Left lung (tissue), 10 donors: ENCODE results near the gene GPAM. TPM values are rescaled to one million over a fixed set of nuclear protein-coding genes. Genes with fewer than 3 reads are reported as not detected.
"Not testable (repeated sequence)": the region's sequence is repeated elsewhere in the genome, so short reads cannot be mapped to it uniquely, and the experiment has no call there.

ENCODE experiments used
- ATAC-seq: fragments of 200-7000 bp; cut with Tn5 transposase; one replicate; pipeline ENCODE4 v1.9.1; 2020; ENCODE audit warnings: moderate library complexity
- DNase-seq, 4 donors: peaks; one replicate each; pipeline ENCODE4 v3.0.0-alpha.2; 2013 to 2020
- H3K27ac ChIP-seq, 2 donors: fragments of 200-600 bp; sonication (generic) in 1 of 2; one replicate each; pipeline versions ENCODE4 v1.5.0 to v1.8.0; 2020 to 2021
- H3K27me3 ChIP-seq, 2 donors: fragments of 200-600 bp; sonication (generic) in 1 of 2; one replicate each; pipeline versions ENCODE4 v1.5.0 to v1.8.0; 2020 to 2021
- H3K36me3 ChIP-seq, 2 donors: fragments of 200-600 bp; sonication (generic) in 1 of 2; one replicate each; pipeline versions ENCODE4 v1.5.0 to v1.8.0; 2020 to 2021
- H3K4me1 ChIP-seq, 2 donors: fragments of 200-600 bp; one replicate each; pipeline ENCODE4 v1.8.0; 2021
- H3K4me3 ChIP-seq, 2 donors: fragments of 200-600 bp; sonication (generic) in 1 of 2; one replicate each; pipeline versions ENCODE4 v1.5.0 to v1.8.0; 2020 to 2021; ENCODE audit warnings: mild to moderate bottlenecking in 1 of 2
- H3K9me3 ChIP-seq, 2 donors: fragments of 200-600 bp; sonication (generic) in 1 of 2; one replicate each; pipeline versions ENCODE4 v1.5.0 to v1.8.0; 2020 to 2021
- intact Hi-C, 2 donors: fragments of 100-400 bp; cut with DNase I; formaldehyde crosslinking; loops; one replicate each; pipeline versions ENCODE4 v1.11.2 to v1.14.2; 2022
- polyA plus RNA-seq, 6 donors: library from polyadenylated mRNA; unstranded; fragments of 120-200 nt; gene quantifications; one replicate each; pipeline ENCODE4 v1.2.1, GENCODE V29; 2013; ENCODE audit not compliant: insufficient read length in 6 of 6
- total RNA-seq, 2 donors: library from RNA; stranded (reverse); fragmentation: NEBNext Ultra II Directional; extraction: Animal tissue kit (Norgen Biotek cat#: 25700); gene quantifications; one replicate each; pipeline ENCODE4 v1.2.1, GENCODE V29; 2021
- TF ChIP-seq, protein P1 (sequence below), 2 donors: fragments of 200-600 bp; sonication (generic) in 1 of 2; IDR thresholded peaks; one replicate each; pipeline versions ENCODE4 v1.5.0 to v1.8.0; 2021; ENCODE audit warnings: antibody characterized with exemption in 2 of 2
- donor health status: DM: no; HTN: yes; CAD: no.
- donor health status: DM: no; HTN: no; CAD: no.

GPAM gene
- total and polyA plus RNA-seq, 8 donors = 11.2 to 19.0 (median 17.0) TPM

- TF ChIP-seq, protein P1, sequence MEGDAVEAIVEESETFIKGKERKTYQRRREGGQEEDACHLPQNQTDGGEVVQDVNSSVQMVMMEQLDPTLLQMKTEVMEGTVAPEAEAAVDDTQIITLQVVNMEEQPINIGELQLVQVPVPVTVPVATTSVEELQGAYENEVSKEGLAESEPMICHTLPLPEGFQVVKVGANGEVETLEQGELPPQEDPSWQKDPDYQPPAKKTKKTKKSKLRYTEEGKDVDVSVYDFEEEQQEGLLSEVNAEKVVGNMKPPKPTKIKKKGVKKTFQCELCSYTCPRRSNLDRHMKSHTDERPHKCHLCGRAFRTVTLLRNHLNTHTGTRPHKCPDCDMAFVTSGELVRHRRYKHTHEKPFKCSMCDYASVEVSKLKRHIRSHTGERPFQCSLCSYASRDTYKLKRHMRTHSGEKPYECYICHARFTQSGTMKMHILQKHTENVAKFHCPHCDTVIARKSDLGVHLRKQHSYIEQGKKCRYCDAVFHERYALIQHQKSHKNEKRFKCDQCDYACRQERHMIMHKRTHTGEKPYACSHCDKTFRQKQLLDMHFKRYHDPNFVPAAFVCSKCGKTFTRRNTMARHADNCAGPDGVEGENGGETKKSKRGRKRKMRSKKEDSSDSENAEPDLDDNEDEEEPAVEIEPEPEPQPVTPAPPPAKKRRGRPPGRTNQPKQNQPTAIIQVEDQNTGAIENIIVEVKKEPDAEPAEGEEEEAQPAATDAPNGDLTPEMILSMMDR (IDR thresholded peaks at IDR 0.05) = no peak
- no peak overlapping the region for H3K4me3 ChIP-seq
- peaks cover 0 to 5% of the 10 kb centered on the region in 2 donors for H3K27me3 ChIP-seq
- DNase-seq = no peak
- intact Hi-C loops = no loop called here
- no peaks in the 10 kb centered on the region for H3K36me3 ChIP-seq
- H3K9me3 ChIP-seq = no peaks in the 10 kb centered on the region
- ATAC-seq = no peak
- no peaks in the 10 kb centered on the region for H3K4me1 ChIP-seq
- no peak overlapping the region for H3K27ac ChIP-seq
Measured at GRCh38 chr10:112202076-112202475, 18.5 kb upstream of the GPAM start.

DNA sequence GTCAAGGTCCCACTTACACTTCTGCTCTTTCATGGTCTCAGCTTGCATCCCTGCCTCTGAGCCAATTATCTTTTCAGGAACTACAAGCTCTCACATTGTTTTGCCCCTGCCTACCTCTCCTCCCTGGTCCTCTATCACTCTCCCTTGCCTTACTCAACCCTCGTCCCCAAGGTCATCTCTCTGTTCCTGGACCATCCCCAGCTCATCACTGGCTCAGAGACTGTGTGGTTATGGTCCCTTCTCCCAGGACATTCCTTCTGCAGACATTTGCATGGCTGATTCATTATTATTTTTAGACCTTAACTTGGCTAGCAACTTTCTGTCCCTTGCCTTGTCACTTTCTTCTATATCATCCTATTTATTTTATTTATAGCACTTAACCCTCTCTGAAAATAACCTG lies 17.8 kb upstream of the GPAM start:
- TF ChIP-seq, protein P1 (IDR thresholded peaks at IDR 0.05) = no peak

GRCh38 chr10:112200259-112200658 lies 16.7 kb upstream of the GPAM start:
- H3K27me3 ChIP-seq, intact Hi-C loops, H3K36me3 ChIP-seq, H3K4me3 ChIP-seq, ATAC-seq, H3K27ac ChIP-seq, DNase-seq, H3K4me1 ChIP-seq, H3K9me3 ChIP-seq: not testable (repeated sequence)

More for the DNA sequence above, 17.8 kb upstream of the GPAM start:
- no peaks in the 10 kb centered on the region for H3K36me3 ChIP-seq
- intact Hi-C loops = no loop called here
- H3K27ac ChIP-seq = no peak overlapping the region
- no peak overlapping the region for H3K4me3 ChIP-seq
- no peak for ATAC-seq
- H3K4me1 ChIP-seq = no peaks in the 10 kb centered on the region
- DNase-seq = no peak
- no peaks in the 10 kb centered on the region for H3K9me3 ChIP-seq
- peaks cover 0 to 5% of the 10 kb centered on the region in 2 donors for H3K27me3 ChIP-seq

DNA sequence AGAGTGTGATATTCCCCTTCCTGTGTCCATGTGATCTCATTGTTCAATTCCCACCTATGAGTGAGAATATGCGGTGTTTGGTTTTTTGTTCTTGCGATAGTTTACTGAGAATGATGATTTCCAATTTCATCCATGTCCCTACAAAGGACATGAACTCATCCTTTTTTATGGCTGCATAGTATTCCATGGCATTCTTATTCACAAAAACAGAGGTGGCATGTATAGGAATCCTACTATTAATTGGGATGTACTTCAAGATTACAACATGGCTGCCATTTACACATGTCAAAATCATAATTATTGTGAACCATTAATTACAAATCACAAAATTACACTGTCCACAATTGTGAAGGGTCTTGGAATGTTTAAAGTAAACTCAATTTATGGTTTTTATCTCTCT lies 14.1 kb upstream of the GPAM start:
- H3K9me3 ChIP-seq, H3K27ac ChIP-seq, intact Hi-C loops, H3K27me3 ChIP-seq, H3K4me1 ChIP-seq, DNase-seq, H3K4me3 ChIP-seq, H3K36me3 ChIP-seq, ATAC-seq: not testable (repeated sequence)

- ATAC-seq = no peak
- TF ChIP-seq, protein P1 (IDR thresholded peaks at IDR 0.05) = no peak
- H3K4me3 ChIP-seq = no peak overlapping the region
- no peaks in the 10 kb centered on the region for H3K4me1 ChIP-seq
- no peaks in the 10 kb centered on the region for H3K9me3 ChIP-seq
- H3K27me3 ChIP-seq = no peaks in the 10 kb centered on the region
- H3K27ac ChIP-seq = no peak overlapping the region
- intact Hi-C loops = no loop called here
- DNase-seq = no peak
- no peaks in the 10 kb centered on the region for H3K36me3 ChIP-seq
Measured at GRCh38 chr10:112195224-112195623, 11.7 kb upstream of the GPAM start.

GRCh38 chr10:112191791-112192190 lies 8.2 kb upstream of the GPAM start:
- Histone ChIP-seq H3K9me3 (no peaks in the 10 kb centered on the region), H3K27me3 (no peaks in the 10 kb centered on the region), H3K27ac (no peak overlapping the region), H3K4me3 (no peak overlapping the region), H3K4me1 (no peaks in the 10 kb centered on the region), H3K36me3 (no peaks in the 10 kb centered on the region)
- ATAC-seq = no peak
- DNase-seq = no peak
- intact Hi-C loops = no loop called here
- TF ChIP-seq, protein P1 (IDR thresholded peaks at IDR 0.05) = no peak
